H1 (cell line): ENCODE results near the gene CHST3. TPM values are rescaled to one million over a fixed set of nuclear protein-coding genes. Genes with fewer than 3 reads are reported as not detected.

Experiments
- GTF2F1 ChIP-seq: IDR thresholded peaks from 2 replicates; pipeline ENCODE4 v1.6.1; 2012; ENCODE audit warnings: low read depth, low read length, improper control_type of control experiment, borderline replicate concordance
- SP4 ChIP-seq: IDR thresholded peaks from 2 replicates; pipeline ENCODE4 v1.6.1; 2012; ENCODE audit warnings: low read length, inconsistent platforms
- SUZ12 ChIP-seq: fragments of 200-600 bp; sonication (generic); IDR thresholded peaks from 2 replicates; pipeline ENCODE4 v1.6.1; 2012; ENCODE audit warnings: mild to moderate bottlenecking, inconsistent platforms, low read length, moderate library complexity, mixed read lengths
- polyA plus RNA-seq, 7 experiments: library from polyadenylated mRNA; depleted of rRNA in 3 of 7; stranded (reverse) in 5 of 7; unstranded in 2 of 7; fragments of >200 nt in 5 of 7; fragments of 200-250 nt in 2 of 7; gene quantifications; 1 replicate in 5 of 7; 2 replicates in 1 of 7; 4 replicates in 1 of 7; pipeline versions ENCODE4 v1.2.1 to v1.2.3, GENCODE V29; 2011 to 2013; ENCODE audit warnings: missing spikeins in 2 of 7, mixed read lengths in 2 of 7
- total RNA-seq: library from RNA; stranded (reverse); fragmentation: NEBNext Ultra II Directional; extraction: Animal tissue kit (Norgen Biotek cat#: 25700); gene quantifications from 2 replicates; pipeline ENCODE4 v1.2.1, GENCODE V29; 2021
- TF ChIP-seq, protein P1 (sequence below): fragments of 300-600 bp; sonication (generic); IDR thresholded peaks from 2 replicates; pipeline ENCODE4 v1.7.1; 2012; ENCODE audit warnings: low read length, moderate library complexity, mild to moderate bottlenecking, inconsistent platforms; ENCODE audit not compliant: insufficient replicate concordance

The CHST3 gene
- total and polyA plus RNA-seq, 2 of the 8 experiments (the other 6 are each of a cell fraction or from before 2014, with no cell fraction given) = 2.0 to 5.8 TPM

DNA sequence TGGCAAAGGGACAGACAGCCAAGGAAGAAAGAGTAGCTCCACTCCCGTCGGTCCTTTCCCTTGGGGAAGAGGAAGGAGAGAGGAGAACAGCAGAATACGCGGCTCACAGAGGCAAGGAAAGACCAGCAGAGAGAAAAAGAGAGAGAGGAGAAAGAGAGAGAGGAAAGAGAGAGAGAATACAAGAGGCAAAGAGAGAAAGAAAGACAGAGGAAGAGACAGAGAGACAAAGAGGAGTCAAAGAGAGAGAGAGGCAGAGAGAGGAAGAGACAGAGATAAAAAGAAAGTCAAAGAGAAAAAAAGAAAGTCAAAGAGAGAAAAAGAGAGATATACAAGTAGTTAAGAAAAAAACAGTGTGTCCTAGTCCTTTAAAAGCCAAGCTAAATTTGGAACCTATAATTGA lies 23.4 kb upstream of the CHST3 start (continued):
- TF ChIP-seq, protein P1, sequence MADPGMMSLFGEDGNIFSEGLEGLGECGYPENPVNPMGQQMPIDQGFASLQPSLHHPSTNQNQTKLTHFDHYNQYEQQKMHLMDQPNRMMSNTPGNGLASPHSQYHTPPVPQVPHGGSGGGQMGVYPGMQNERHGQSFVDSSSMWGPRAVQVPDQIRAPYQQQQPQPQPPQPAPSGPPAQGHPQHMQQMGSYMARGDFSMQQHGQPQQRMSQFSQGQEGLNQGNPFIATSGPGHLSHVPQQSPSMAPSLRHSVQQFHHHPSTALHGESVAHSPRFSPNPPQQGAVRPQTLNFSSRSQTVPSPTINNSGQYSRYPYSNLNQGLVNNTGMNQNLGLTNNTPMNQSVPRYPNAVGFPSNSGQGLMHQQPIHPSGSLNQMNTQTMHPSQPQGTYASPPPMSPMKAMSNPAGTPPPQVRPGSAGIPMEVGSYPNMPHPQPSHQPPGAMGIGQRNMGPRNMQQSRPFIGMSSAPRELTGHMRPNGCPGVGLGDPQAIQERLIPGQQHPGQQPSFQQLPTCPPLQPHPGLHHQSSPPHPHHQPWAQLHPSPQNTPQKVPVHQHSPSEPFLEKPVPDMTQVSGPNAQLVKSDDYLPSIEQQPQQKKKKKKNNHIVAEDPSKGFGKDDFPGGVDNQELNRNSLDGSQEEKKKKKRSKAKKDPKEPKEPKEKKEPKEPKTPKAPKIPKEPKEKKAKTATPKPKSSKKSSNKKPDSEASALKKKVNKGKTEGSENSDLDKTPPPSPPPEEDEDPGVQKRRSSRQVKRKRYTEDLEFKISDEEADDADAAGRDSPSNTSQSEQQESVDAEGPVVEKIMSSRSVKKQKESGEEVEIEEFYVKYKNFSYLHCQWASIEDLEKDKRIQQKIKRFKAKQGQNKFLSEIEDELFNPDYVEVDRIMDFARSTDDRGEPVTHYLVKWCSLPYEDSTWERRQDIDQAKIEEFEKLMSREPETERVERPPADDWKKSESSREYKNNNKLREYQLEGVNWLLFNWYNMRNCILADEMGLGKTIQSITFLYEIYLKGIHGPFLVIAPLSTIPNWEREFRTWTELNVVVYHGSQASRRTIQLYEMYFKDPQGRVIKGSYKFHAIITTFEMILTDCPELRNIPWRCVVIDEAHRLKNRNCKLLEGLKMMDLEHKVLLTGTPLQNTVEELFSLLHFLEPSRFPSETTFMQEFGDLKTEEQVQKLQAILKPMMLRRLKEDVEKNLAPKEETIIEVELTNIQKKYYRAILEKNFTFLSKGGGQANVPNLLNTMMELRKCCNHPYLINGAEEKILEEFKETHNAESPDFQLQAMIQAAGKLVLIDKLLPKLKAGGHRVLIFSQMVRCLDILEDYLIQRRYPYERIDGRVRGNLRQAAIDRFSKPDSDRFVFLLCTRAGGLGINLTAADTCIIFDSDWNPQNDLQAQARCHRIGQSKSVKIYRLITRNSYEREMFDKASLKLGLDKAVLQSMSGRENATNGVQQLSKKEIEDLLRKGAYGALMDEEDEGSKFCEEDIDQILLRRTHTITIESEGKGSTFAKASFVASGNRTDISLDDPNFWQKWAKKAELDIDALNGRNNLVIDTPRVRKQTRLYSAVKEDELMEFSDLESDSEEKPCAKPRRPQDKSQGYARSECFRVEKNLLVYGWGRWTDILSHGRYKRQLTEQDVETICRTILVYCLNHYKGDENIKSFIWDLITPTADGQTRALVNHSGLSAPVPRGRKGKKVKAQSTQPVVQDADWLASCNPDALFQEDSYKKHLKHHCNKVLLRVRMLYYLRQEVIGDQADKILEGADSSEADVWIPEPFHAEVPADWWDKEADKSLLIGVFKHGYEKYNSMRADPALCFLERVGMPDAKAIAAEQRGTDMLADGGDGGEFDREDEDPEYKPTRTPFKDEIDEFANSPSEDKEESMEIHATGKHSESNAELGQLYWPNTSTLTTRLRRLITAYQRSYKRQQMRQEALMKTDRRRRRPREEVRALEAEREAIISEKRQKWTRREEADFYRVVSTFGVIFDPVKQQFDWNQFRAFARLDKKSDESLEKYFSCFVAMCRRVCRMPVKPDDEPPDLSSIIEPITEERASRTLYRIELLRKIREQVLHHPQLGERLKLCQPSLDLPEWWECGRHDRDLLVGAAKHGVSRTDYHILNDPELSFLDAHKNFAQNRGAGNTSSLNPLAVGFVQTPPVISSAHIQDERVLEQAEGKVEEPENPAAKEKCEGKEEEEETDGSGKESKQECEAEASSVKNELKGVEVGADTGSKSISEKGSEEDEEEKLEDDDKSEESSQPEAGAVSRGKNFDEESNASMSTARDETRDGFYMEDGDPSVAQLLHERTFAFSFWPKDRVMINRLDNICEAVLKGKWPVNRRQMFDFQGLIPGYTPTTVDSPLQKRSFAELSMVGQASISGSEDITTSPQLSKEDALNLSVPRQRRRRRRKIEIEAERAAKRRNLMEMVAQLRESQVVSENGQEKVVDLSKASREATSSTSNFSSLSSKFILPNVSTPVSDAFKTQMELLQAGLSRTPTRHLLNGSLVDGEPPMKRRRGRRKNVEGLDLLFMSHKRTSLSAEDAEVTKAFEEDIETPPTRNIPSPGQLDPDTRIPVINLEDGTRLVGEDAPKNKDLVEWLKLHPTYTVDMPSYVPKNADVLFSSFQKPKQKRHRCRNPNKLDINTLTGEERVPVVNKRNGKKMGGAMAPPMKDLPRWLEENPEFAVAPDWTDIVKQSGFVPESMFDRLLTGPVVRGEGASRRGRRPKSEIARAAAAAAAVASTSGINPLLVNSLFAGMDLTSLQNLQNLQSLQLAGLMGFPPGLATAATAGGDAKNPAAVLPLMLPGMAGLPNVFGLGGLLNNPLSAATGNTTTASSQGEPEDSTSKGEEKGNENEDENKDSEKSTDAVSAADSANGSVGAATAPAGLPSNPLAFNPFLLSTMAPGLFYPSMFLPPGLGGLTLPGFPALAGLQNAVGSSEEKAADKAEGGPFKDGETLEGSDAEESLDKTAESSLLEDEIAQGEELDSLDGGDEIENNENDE = no peak
- TF ChIP-seq SP4 (no peak), GTF2F1 (no peak), SUZ12 (no peak)
